NOMO-1 (cell line): ENCODE measurements around the gene APOD.
"Not testable (repeated sequence)": the region's sequence is repeated elsewhere in the genome, so short reads cannot be mapped to it uniquely, and the experiment has no call there.

Experiments
- DNase-seq, 2 experiments: peaks; one replicate each; lab custom pipeline; 2025; ENCODE audit not compliant: unreplicated experiment in 2 of 2; lab: John Stamatoyannopoulos, UW

Gene APOD

GRCh38 chr3:195583831-195584542, at the start of gene APOD:
APOD (minus strand) TSS chr3:195583940; CDS start chr3:195579461, 4,479 bp downstream.
- no peak for DNase-seq

DNA sequence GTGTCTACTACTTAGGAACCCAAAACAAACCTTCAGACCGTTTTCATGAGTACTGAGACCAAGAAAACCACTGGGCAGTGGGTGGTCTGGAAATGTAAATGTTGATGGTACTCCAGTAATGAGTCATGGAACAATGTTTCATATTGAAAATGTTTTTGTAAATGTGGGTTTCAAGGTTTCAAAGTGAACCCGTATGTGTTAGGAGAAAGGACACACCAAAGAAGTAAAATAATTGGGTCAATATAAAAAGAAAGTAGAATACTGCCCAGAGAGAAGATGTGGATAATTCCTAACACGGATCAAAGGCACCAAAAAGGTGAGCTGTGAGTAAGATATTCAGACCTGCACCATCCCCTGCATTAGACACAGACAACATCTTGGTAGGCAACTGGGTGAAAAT, 49.6 kb upstream of the APOD start:
- DNase-seq, result not testable (repeated sequence)

- DNase-seq, result not testable (repeated sequence)
Measured at GRCh38 chr3:195632501-195633185, 48.9 kb upstream of the APOD start.

- DNase-seq, result not testable (repeated sequence)
Measured at GRCh38 chr3:195632046-195632445, 48.3 kb upstream of the APOD start.

DNA sequence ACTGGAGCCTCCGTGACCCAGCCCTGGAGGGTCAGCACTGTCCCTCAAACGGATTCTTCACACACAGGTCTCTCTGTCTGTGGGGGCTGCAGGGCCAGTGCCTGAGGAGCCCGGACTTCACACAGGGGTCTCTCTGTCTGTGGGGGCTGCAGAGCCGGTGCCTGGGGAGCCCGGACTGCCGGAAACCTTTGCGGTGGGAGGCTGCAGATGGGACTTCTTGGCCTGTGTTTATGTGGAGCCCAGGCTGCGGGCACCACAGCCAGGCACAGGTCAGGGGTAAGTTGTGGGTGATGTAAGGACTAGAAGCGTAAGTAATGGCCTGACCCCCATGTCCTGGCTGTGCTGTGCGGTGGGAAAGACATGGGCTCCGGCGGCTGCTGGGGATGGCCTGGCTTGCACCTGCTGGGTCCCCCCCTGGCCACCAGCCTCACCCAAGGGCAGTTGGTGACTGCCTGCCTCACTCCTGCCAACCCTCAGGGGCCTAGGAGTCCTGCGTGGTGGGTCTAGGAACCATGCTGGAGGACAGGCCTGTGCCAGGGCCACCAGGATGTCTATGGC, 47.3 kb upstream of the APOD start:
- DNase-seq, result not testable (repeated sequence)

DNA sequence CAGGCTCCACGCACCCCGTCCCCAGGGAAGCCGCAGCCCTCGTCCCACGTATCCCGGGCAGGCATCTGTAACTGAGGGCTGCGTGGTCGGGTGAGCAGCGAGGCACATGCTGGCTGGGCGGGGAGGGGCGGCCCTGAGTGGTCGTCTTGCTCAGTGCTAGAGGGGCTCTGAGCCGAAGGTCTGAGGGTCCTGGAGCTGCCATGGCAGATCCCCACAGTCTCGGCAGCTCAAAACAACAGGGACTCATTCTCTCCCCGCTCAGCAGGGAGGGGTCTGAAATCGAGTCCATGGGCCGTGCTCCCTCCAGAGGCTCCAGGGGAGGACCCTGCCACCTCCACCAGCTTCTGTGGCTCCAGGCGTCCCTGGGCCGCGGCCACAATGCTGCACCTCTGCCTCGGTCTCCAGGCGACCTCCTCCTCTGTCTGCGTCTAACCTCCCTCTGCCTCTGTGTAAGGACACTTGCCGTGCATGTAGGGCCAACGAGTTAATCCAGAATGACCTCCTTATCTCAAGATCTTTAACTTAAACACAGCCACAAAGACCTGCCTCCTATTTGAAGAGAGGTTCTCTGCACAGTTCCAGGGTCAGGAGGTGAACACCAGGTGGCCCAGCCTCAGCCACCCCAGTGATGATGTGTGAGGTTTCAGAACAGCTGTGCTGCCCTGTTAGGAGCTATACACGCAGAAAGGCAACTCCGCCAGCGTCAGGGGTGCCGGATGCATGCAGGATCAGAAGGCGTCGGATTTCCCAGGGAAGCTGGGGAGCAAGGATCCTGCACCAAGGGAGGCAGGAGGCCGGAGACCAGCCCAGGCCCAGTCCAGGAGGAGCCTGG, 46.6 kb upstream of the APOD start:
- DNase-seq, result not testable (repeated sequence)

GRCh38 chr3:195629682-195630081, 45.9 kb upstream of the APOD start:
- not testable (repeated sequence) for DNase-seq

DNA sequence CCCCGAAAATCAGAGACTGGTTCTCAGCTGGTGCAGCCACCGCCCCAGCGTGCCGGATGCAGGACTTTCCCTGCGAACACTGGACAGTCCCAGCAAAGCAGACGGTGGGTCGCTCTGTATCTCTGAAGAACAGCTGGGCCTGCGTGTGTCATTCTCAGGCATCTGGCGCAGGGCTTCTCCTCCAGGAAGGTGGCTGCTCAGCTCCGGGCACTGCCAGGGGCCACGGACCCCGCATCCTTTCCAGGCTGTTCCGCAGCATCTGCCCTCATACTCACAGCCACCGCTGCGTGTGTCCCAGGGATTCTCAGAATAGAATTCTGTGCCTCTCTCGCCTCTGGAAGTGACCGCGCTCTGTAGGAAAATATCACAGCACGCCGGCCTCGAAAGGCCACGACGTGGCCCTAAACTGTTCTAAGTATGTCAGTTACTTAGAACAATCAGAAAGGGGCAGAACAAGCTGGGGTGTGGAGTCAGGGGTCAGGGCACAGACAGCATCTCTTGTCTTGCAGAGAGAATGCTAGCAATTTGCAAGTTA, 44.7 kb upstream of the APOD start:
- not testable (repeated sequence) for DNase-seq

DNA sequence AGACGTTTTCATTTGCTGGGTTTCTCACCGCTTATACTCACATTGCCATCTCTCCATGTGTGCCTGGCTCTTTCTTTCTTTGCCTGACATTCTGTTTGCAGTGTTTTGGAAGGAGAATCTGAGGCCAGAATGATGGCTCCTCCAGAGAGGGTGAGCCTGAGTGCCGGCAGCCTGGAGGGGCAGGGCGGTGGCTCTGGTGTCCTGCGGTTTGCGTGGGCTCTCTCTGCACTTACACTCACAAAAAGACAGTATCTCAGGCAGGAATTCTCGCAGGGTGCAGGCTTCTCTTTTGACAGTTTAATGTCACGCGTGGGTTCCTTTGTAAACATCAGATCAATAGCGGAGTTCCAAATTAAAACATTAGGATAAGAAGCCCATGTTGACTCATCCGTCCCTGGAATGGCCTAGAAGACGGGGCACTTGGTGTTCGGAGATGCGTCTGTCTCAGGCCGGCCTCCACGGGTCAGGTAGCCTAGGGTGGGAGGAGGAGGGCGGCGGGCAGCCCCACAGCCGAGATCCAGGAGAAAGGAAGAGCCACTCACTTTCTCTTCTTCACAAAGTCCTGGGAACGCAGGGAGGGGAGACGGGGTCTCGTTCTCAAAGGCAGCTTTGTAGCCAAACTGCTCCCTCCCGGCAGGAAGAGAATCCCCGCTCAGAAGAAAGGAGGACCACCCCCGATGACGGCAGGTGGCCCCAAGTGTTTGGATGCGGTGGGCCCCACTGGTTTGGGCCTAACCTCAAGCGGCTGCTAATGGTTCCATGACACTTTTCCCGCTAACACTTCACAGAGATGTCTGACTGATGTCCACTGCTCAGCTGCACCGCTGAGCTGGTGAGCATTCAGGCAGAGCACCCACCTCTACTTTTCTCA, 44.0 kb upstream of the APOD start:
- DNase-seq, result not testable (repeated sequence)

DNA sequence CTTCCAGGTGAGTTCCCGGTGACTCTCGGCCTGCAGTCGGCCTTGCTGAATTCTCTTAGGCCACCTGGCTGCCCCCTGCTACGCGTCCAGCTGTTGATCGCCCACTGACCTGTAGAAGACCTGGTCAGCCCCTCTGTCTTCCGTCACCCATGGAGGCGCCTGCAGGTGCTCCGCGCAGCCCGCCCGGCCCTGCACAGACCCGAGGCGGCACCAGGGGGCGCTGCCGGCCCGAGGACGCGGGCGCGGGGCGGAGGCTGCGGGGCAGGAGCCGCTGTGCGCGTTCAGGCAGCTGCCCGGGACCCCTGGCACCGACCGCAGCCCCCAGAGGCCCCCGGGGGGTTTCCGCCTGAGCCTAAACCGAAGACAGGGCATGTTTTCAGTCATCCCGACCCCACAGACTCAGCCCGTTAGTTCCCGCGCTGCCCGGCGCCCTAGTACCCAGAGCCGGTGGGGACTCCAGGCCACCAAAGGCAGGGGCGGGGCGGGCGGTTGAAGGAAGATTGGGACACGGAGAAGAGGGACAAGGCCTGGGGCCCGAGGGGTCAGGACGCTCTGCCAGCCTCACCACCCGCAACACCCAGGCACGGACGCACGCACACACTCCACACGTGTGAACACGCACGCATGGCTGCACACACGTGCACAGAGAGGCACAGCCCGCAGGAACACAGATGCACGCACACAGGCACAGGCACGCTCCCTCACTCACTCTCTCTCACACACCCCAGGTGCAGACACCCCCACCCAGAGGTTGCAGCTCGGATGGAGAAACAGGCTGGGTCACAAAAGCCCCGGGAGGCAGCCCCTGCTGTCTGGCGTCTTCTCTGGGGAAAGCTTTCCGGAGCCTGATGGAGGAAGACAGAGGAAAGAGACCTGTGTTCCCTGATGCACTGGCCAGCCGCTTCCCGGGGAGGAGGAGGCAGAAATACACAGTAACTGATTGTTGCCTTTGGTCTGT, 41.1 kb upstream of the APOD start:
- not testable (repeated sequence) for DNase-seq

DNA sequence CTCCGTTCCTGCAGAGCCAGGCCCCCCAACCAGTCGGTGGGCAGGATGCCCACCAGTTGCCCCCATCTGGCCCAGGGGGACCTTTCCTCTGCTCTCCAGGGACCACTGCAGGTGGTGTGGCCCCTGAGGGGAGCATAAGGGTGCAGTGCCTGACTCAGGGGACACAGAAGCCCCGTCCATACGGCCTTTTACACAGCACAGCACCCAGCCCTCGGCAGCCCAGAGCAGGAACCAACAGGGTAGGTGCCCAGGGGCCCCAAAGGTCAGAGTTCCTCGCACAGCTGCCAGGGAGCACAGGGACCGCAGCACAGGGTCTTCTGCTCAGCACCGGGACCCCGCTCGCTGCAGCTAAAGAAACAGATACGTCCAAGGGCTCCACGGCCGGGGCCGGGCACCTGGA, 40.4 kb upstream of the APOD start:
- DNase-seq, result not testable (repeated sequence)

DNA sequence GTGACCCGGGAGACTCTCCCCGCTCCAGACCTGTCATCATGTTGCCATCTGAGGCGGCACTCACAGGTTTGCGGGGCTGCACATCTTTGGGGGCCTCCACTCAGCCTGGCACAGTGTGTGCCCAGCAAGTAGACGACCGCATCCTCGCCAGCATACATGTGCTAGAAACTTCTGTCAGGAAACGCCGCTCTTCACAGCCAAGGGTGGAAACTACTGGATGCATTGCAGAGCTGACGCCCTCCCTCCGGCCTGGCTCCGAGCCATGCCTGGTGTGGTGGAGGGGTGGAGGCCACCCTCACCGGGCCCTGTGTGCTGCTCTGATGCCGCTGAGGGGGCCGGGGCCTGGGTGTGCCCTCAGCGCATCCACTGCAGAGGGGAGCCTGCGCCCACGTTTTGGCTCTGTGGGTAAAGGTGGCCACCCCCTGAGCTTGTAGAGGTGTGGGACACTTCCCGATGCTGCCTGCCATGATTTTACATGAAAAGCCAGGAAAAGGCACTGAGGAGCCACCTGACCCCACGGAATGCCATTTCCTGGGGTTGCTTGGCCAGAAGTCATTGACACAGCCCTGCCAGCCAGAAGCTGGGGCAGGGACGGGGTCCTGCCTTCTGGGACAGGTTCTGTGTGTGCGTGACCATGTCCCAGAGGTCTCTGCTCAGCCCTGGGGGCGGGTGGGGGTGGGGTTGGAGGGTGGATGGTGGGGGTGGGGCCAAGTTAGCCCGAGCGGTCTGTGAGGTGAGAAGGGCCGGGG, 39.7 kb upstream of the APOD start:
- not testable (repeated sequence) for DNase-seq

GRCh38 chr3:195622523-195623170, 38.9 kb upstream of the APOD start:
- not testable (repeated sequence) for DNase-seq

GRCh38 chr3:195622012-195622411, 38.3 kb upstream of the APOD start:
- DNase-seq, result not testable (repeated sequence)

GRCh38 chr3:195621095-195621494, 37.4 kb upstream of the APOD start:
- DNase-seq, result not testable (repeated sequence)

- not testable (repeated sequence) for DNase-seq
Measured at GRCh38 chr3:195620476-195620875, 36.7 kb upstream of the APOD start.

- not testable (repeated sequence) for DNase-seq
Measured at GRCh38 chr3:195619591-195620369, 36.0 kb upstream of the APOD start.
